ENCODE data around the gene RAD51B. TPM values are rescaled to one million over a fixed set of nuclear protein-coding genes. Genes with fewer than 3 reads are reported as not detected.

RAD51B gene
- total RNA-seq, 1 experiment from 2014 or later, result 16.7 TPM

DNA sequence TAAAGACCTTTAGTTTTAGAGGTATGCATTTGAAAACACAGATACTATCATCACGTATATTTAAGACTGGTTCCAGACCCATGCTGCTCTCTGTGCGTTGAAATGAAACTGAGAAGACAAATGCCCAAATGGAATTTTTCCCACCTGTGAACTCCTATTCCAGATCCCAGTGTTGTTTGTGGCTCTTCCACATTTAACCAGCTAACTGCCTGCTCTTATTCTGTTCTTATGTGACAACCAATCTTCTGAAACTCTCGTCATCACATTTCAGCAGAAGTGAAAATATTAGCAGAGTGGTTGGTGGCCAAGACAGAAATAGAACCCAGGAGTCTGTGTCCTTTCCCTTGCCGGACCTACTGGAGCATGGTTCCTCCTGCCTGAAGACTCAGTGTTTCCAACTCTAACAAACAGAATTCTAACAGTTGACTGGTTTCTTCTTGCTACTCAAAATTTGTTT is 460.2 kb downstream of the RAD51B start:
- no peaks in the 10 kb centered on the region for H3K79me1 ChIP-seq (ENCODE audit: insufficient read depth, low read depth, low read length, poor library complexity, severe bottlenecking)
- H3K9ac ChIP-seq (ENCODE audit: extremely low read depth, insufficient read length, low read length), result no peak overlapping the region
- Mint-ChIP-seq H3K36me3 (ENCODE audit: insufficient read depth in 1 of 3, low read depth in 3 of 3) (no peaks in the 10 kb centered on the region), H3K4me1 (peaks cover 29 to 30% of the 10 kb centered on the region in 2 experiments), H3K27ac (no peak overlapping the region), H3K9me3 (no peaks in the 10 kb centered on the region), H3K4me3 (no peak overlapping the region), H3K27me3 (ENCODE audit: low read depth) (no peaks in the 10 kb centered on the region; the same call in 1 of the 2 replicates)
- H4K20me1 ChIP-seq (ENCODE audit: control insufficient read depth, insufficient read depth, insufficient read length), result no peaks in the 10 kb centered on the region
- TF ChIP-seq, protein P1, sequence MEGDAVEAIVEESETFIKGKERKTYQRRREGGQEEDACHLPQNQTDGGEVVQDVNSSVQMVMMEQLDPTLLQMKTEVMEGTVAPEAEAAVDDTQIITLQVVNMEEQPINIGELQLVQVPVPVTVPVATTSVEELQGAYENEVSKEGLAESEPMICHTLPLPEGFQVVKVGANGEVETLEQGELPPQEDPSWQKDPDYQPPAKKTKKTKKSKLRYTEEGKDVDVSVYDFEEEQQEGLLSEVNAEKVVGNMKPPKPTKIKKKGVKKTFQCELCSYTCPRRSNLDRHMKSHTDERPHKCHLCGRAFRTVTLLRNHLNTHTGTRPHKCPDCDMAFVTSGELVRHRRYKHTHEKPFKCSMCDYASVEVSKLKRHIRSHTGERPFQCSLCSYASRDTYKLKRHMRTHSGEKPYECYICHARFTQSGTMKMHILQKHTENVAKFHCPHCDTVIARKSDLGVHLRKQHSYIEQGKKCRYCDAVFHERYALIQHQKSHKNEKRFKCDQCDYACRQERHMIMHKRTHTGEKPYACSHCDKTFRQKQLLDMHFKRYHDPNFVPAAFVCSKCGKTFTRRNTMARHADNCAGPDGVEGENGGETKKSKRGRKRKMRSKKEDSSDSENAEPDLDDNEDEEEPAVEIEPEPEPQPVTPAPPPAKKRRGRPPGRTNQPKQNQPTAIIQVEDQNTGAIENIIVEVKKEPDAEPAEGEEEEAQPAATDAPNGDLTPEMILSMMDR (conservative IDR thresholded peaks at IDR 0.05), result no peak
- no peaks in the 10 kb centered on the region for H3K79me2 ChIP-seq (ENCODE audit: insufficient read depth, low read length)
- H2BK15ac ChIP-seq (ENCODE audit: low read depth, low read length), result no peak overlapping the region
- H3K23ac ChIP-seq (ENCODE audit: insufficient read length, low read depth, low read length), result no peak overlapping the region
- no peak overlapping the region for H3K14ac ChIP-seq (ENCODE audit: insufficient read depth, low read length)
- no peak overlapping the region for H4K8ac ChIP-seq (replicated peaks; ENCODE audit: insufficient read length, low read depth, low read length)
- DNase-seq, result no peak
- no peak overlapping the region for H3K4me2 ChIP-seq (ENCODE audit: insufficient read depth, insufficient read length, low read length)
- H3K23me2 ChIP-seq (ENCODE audit: insufficient read length, low read depth, low read length, poor library complexity, severe bottlenecking), result no peaks in the 10 kb centered on the region
- H3K9me3 ChIP-seq (ENCODE audit: control insufficient read depth, low read depth, low read length), result no peaks in the 10 kb centered on the region
- H3K56ac ChIP-seq (ENCODE audit: insufficient read length, low read depth, low read length), result no peak overlapping the region
- no peak overlapping the region for H3K4ac ChIP-seq (ENCODE audit: low read depth, low read length)
- H4K91ac ChIP-seq (ENCODE audit: insufficient read length, low read depth, low read length), result no peak overlapping the region
- H2BK120ac ChIP-seq (ENCODE audit: low read depth, low read length, poor library complexity, severe bottlenecking), result no peak overlapping the region
- no peak overlapping the region for H3K27ac ChIP-seq (ENCODE audit: insufficient read length, low read depth, low read length)
- WGBS (ENCODE audit: extremely low coverage, insufficient read length, low lambda C conversion rate), result no CpG with 5 or more reads among the region's 4 CpGs
- H3T11ph ChIP-seq (ENCODE audit: low read length), result no peak overlapping the region
- H2AFZ ChIP-seq (ENCODE audit: low read length), result no peak overlapping the region
- no peak overlapping the region for H2BK20ac ChIP-seq (ENCODE audit: low read depth, low read length, poor library complexity, severe bottlenecking)
- no peak overlapping the region for H4K5ac ChIP-seq (ENCODE audit: insufficient read length, low read depth, low read length)
- H2AK5ac ChIP-seq (ENCODE audit: insufficient read length, low read length), result no peak overlapping the region
- H3K4me1 ChIP-seq (ENCODE audit: insufficient read depth, low read length), result no peaks in the 10 kb centered on the region
- no peaks in the 10 kb centered on the region for H3K27me3 ChIP-seq (ENCODE audit: insufficient read depth, low read length)
- no peak overlapping the region for H2BK5ac ChIP-seq (ENCODE audit: insufficient read length, low read length)
- H3K18ac ChIP-seq (ENCODE audit: insufficient read length, low read depth, low read length), result no peak overlapping the region
- H2BK12ac ChIP-seq (ENCODE audit: insufficient read length, low read depth, low read length), result no peak overlapping the region
